HEK293 (cell line): ENCODE results near the gene LSG1.

Source experiments
- CTCF ChIA-PET: fragments of 350-600 bp; formaldehyde crosslinking; extraction: SDS; loops from one replicate; lab custom pipeline; 2021; ENCODE audit warnings: antibody characterized with exemption; lab: Yijun Ruan, JAX
- POLR2A ChIA-PET: fragments of 300-600 bp; formaldehyde crosslinking; extraction: SDS; loops from one replicate; lab custom pipeline; 2020; ENCODE audit warnings: antibody characterized with exemption, inconsistent platforms; lab: Yijun Ruan, JAX
- H3K27ac ChIP-seq: fragments of 200-500 bp; sonication (Bioruptor generic); 2 replicates; pipeline ENCODE4 v1.5.1; 2014; ENCODE audit warnings: low read depth, low read length, control low read depth, inconsistent platforms; ENCODE audit errors: extremely low read depth
- H3K36me3 ChIP-seq, 2 experiments: fragments of 200-500 bp in 1 of 2; sonication (Bioruptor generic) in 1 of 2; 1 replicate in 1 of 2; 2 replicates in 1 of 2; pipeline ENCODE4 v1.5.1; 2014 to 2017; ENCODE audit warnings: inconsistent platforms in 2 of 2, low read length in 2 of 2; ENCODE audit not compliant: control insufficient read depth in 2 of 2, insufficient read depth in 1 of 2
- H3K4me1 ChIP-seq: fragments of 200-500 bp; sonication (Bioruptor generic); 2 replicates; pipeline ENCODE4 v1.5.1; 2014; ENCODE audit warnings: mild to moderate bottlenecking, low read length, inconsistent platforms; ENCODE audit not compliant: control insufficient read depth, insufficient read depth
- H3K4me3 ChIP-seq: 2 replicates; pipeline ENCODE4 v1.5.1; 2011; ENCODE audit warnings: low read depth, mild to moderate bottlenecking, control low read depth, low read length, moderate library complexity
- H3K9me3 ChIP-seq: fragments of 200-500 bp; sonication (Bioruptor generic); 2 replicates; pipeline ENCODE4 v1.5.1; 2014; ENCODE audit warnings: low read depth, low read length, inconsistent platforms; ENCODE audit not compliant: control insufficient read depth, insufficient read depth
- BCL11B ChIP-seq: fragments of 450-650 bp; formaldehyde crosslinking; IDR thresholded peaks from 2 replicates; pipeline ENCODE4 v1.5.1; 2016; ENCODE audit warnings: low read depth, missing biosample characterization, missing genetic modification characterization
- EGR2 ChIP-seq: fragments of 450-650 bp; formaldehyde crosslinking; IDR thresholded peaks from 2 replicates; pipeline ENCODE4 v1.5.1; 2016; ENCODE audit warnings: low read depth, missing biosample characterization, missing genetic modification characterization
- GLIS2 ChIP-seq: fragments of 450-650 bp; formaldehyde crosslinking; IDR thresholded peaks from 2 replicates; pipeline ENCODE4 v1.5.1; 2016; ENCODE audit warnings: missing biosample characterization, missing genetic modification characterization
- KLF16 ChIP-seq: fragments of 450-650 bp; formaldehyde crosslinking; IDR thresholded peaks from 2 replicates; pipeline ENCODE4 v1.5.1; 2017; ENCODE audit warnings: missing biosample characterization, missing genetic modification characterization
- KLF17 ChIP-seq: fragments of 450-650 bp; formaldehyde crosslinking; IDR thresholded peaks from 2 replicates; pipeline ENCODE4 v1.5.1; 2016; ENCODE audit warnings: missing biosample characterization, missing genetic modification characterization
- PRDM1 ChIP-seq: fragments of 450-650 bp; formaldehyde crosslinking; IDR thresholded peaks from 2 replicates; pipeline ENCODE4; 2016; ENCODE audit warnings: missing biosample characterization, missing genetic modification characterization
- PRDM10 ChIP-seq: fragments of 450-650 bp; formaldehyde crosslinking; IDR thresholded peaks from 2 replicates; pipeline ENCODE4 v1.5.1; 2016; ENCODE audit warnings: missing biosample characterization, missing genetic modification characterization
- SCRT2 ChIP-seq: fragments of 450-650 bp; formaldehyde crosslinking; IDR thresholded peaks from 2 replicates; pipeline ENCODE4 v1.5.1; 2016; ENCODE audit warnings: missing biosample characterization, missing genetic modification characterization
- SETDB1 ChIP-seq: IDR thresholded peaks from one replicate; pipeline ENCODE4 v1.6.1; 2017; ENCODE audit warnings: mild to moderate bottlenecking, low read length, moderate library complexity, mixed read lengths; ENCODE audit not compliant: insufficient read length
- TRIM28 ChIP-seq: IDR thresholded peaks from 2 replicates; pipeline ENCODE4 v1.6.1; 2011; ENCODE audit warnings: low read length, control low read depth, borderline replicate concordance
- YY2 ChIP-seq: fragments of 450-650 bp; formaldehyde crosslinking; IDR thresholded peaks from 2 replicates; pipeline ENCODE4 v1.5.1; 2016; ENCODE audit warnings: missing biosample characterization, missing genetic modification characterization
- ZBTB21 ChIP-seq: fragments of 450-650 bp; formaldehyde crosslinking; IDR thresholded peaks from 2 replicates; pipeline ENCODE4 v1.5.1; 2017; ENCODE audit warnings: missing biosample characterization, missing genetic modification characterization
- ZEB2 ChIP-seq: fragments of 450-650 bp; formaldehyde crosslinking; IDR thresholded peaks from 2 replicates; pipeline ENCODE4 v1.5.1; 2016; ENCODE audit warnings: missing biosample characterization, missing genetic modification characterization
- ZFHX2 ChIP-seq: fragments of 450-650 bp; formaldehyde crosslinking; conservative IDR thresholded peaks from 2 replicates; pipeline ENCODE4 v1.5.1; 2016; ENCODE audit warnings: missing biosample characterization, missing genetic modification characterization
- ZFP69B ChIP-seq: fragments of 450-650 bp; formaldehyde crosslinking; IDR thresholded peaks from 2 replicates; pipeline ENCODE4 v1.5.1; 2016; ENCODE audit warnings: missing biosample characterization, missing genetic modification characterization
- ZNF10 ChIP-seq: fragments of 450-650 bp; formaldehyde crosslinking; IDR thresholded peaks from 2 replicates; pipeline ENCODE4 v1.5.1; 2017; ENCODE audit warnings: missing biosample characterization, missing genetic modification characterization
- ZNF121 ChIP-seq: fragments of 450-650 bp; formaldehyde crosslinking; IDR thresholded peaks from 2 replicates; pipeline ENCODE4 v1.5.1; 2016; ENCODE audit warnings: missing biosample characterization, missing genetic modification characterization
- ZNF211 ChIP-seq: fragments of 450-650 bp; formaldehyde crosslinking; IDR thresholded peaks from 2 replicates; pipeline ENCODE4 v1.5.1; 2016; ENCODE audit warnings: low read depth, missing biosample characterization, missing genetic modification characterization
- ZNF341 ChIP-seq: fragments of 450-650 bp; formaldehyde crosslinking; IDR thresholded peaks from 2 replicates; pipeline ENCODE4; 2016; ENCODE audit warnings: low read depth, missing biosample characterization, missing genetic modification characterization
- ZNF366 ChIP-seq: fragments of 450-650 bp; formaldehyde crosslinking; conservative IDR thresholded peaks from 2 replicates; pipeline ENCODE4 v1.5.1; 2016; ENCODE audit warnings: missing biosample characterization, missing genetic modification characterization
- ZNF433 ChIP-seq: fragments of 450-650 bp; formaldehyde crosslinking; IDR thresholded peaks from 2 replicates; pipeline ENCODE4 v1.5.1; 2016; ENCODE audit warnings: missing biosample characterization, missing genetic modification characterization, low read depth
- ZNF473 ChIP-seq: fragments of 450-650 bp; formaldehyde crosslinking; IDR thresholded peaks from 2 replicates; pipeline ENCODE4 v1.5.1; 2017; ENCODE audit warnings: missing biosample characterization, missing genetic modification characterization
- ZNF510 ChIP-seq: fragments of 450-650 bp; formaldehyde crosslinking; IDR thresholded peaks from 2 replicates; pipeline ENCODE4 v1.5.1; 2018; ENCODE audit warnings: mild to moderate bottlenecking, missing genetic modification characterization, missing biosample characterization; ENCODE audit not compliant: insufficient replicate concordance
- ZNF571 ChIP-seq: fragments of 450-650 bp; formaldehyde crosslinking; IDR thresholded peaks from 2 replicates; pipeline ENCODE4 v1.5.0; 2017; ENCODE audit warnings: missing biosample characterization, missing genetic modification characterization
- ZNF580 ChIP-seq: fragments of 450-650 bp; formaldehyde crosslinking; IDR thresholded peaks from 2 replicates; pipeline ENCODE4 v1.5.1; 2016; ENCODE audit warnings: missing biosample characterization, missing genetic modification characterization
- ZNF670 ChIP-seq: fragments of 450-650 bp; formaldehyde crosslinking; IDR thresholded peaks from 2 replicates; pipeline ENCODE4 v1.5.1; 2016; ENCODE audit warnings: missing biosample characterization, missing genetic modification characterization, low read depth
- ZNF777 ChIP-seq: fragments of 450-650 bp; formaldehyde crosslinking; IDR thresholded peaks from 2 replicates; pipeline ENCODE4 v1.5.1; 2017; ENCODE audit warnings: missing biosample characterization, missing genetic modification characterization, borderline replicate concordance
- ZNF791 ChIP-seq: fragments of 450-650 bp; formaldehyde crosslinking; IDR thresholded peaks from 2 replicates; pipeline ENCODE4 v1.5.1; 2016; ENCODE audit warnings: missing biosample characterization, missing genetic modification characterization
- ZNF792 ChIP-seq: fragments of 450-650 bp; formaldehyde crosslinking; IDR thresholded peaks from 2 replicates; pipeline ENCODE4 v1.5.1; 2016; ENCODE audit warnings: missing biosample characterization, missing genetic modification characterization
- ZNF830 ChIP-seq: fragments of 450-650 bp; IDR thresholded peaks from 2 replicates; pipeline ENCODE4 v1.5.0; 2018; ENCODE audit warnings: missing biosample characterization, missing genetic modification characterization, low read depth, mild to moderate bottlenecking, moderate library complexity

The LSG1 gene

GRCh38 chr3:194675680-194676079, 3.7 kb upstream of the LSG1 start (continued):
- TF ChIP-seq ZNF341 (no peak), ZNF830 (no peak), ZNF792 (no peak), ZNF580 (no peak), BCL11B (tag by site-specific recombination) (no peak), ZNF791 (no peak), YY2 (tag by site-specific recombination) (no peak), KLF17 (tag by site-specific recombination) (no peak), ZNF433 (tag by site-specific recombination) (no peak), ZNF670 (tag by site-specific recombination) (no peak), ZNF473 (tag by site-specific recombination) (no peak), ZNF10 (tag by site-specific recombination) (no peak)

- CTCF ChIA-PET: interaction anchor here (0.6 kb wide), 2 partner anchors 360 to 438 kb away, joined by 3 to 5 read pairs; no protein-coding TSS in a partner anchor
These were observed 3.2 kb upstream of the LSG1 start for GRCh38 chr3:194675081-194675640.

More at GRCh38 chr3:194675081-194675640, 3.2 kb upstream of the LSG1 start:
- no peaks in the 10 kb centered on the region for H3K4me1 ChIP-seq
- no peaks in the 10 kb centered on the region for H3K36me3 ChIP-seq
- H3K9me3 ChIP-seq: no peaks in the 10 kb centered on the region
- no peak overlapping the region for H3K4me3 ChIP-seq
- POLR2A ChIA-PET: interaction anchor here (0.6 kb wide), 1 partner anchor 148 kb away, joined by 5 read pairs; no protein-coding TSS in a partner anchor
- no peak overlapping the region for H3K27ac ChIP-seq
- TF ChIP-seq ZFP69B: no peak
- TF ChIP-seq ZNF777 (tag by site-specific recombination): no peak
- no peak for TF ChIP-seq SETDB1
- TF ChIP-seq GLIS2: 0 out of 2 replicates have a peak, but pooled peaks have one; percentile 27
- no peak for TF ChIP-seq ZNF510 (tag by site-specific recombination)
- TF ChIP-seq ZNF366 (tag by site-specific recombination): no peak
- TF ChIP-seq PRDM10: no peak
- TF ChIP-seq ZNF211 (tag by site-specific recombination): no peak
- no peak for TF ChIP-seq KLF16 (tag by site-specific recombination)
- peak; percentile 95 for TF ChIP-seq ZFHX2 (tag by site-specific recombination)
- TF ChIP-seq ZNF571 (tag by site-specific recombination): no peak
- TF ChIP-seq PRDM1 (tag by site-specific recombination): peak; percentile 40; the same call in 1 of the 2 replicates
- TF ChIP-seq ZNF121 (tag by site-specific recombination): no peak
- TF ChIP-seq TRIM28: no peak
- no peak for TF ChIP-seq SCRT2 (tag by site-specific recombination)
- peak; percentile 94 for TF ChIP-seq EGR2
- TF ChIP-seq ZBTB21 (tag by site-specific recombination): no peak
- no peak for TF ChIP-seq ZEB2 (tag by site-specific recombination)
